Measurements from ENCODE around the gene NHLRC4. TPM values are rescaled to one million over a fixed set of nuclear protein-coding genes. Genes with fewer than 3 reads are reported as not detected.

The NHLRC4 gene
- total and polyA plus RNA-seq, 2 donors (not counting 1 experiment from before 2014, with no cell fraction given), result 2.2 to 4.2 TPM

DNA sequence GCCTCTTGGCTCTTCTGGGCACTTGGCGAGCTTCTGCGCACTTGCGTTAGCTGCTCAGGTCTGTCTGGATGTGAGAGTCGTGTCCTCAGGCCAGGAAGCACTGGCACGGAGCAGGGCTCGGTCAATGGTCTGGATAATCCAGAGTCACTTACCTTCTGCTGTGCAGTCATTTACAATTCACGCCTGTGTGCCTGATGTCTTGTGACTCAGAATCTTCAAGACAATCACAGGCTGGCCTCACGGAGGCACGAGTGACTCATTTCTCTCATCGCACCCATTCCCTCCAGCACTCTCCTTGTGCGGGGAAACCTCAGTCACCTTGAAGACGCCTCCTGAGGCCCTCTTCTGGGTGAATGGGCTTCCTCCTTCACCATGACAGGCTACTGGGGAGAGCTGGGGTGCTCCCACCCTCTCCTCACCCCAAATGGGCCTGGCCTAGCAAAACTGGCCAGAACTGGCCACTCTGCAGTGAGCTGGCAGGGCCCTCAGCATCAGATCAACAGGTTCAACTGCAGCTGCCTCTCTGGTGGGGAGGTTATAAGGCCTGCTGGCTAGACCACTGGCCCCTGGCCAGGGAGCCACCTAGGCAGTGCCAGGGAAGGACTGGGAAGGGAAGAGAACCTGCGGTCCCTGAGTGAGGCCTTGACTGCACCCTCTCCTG is 41.2 kb upstream of the NHLRC4 start:
- Histone ChIP-seq H3K27me3 (replicated peaks in 1 of 4; ENCODE audit: control extremely low read depth in 1 of 4, control insufficient read depth in 3 of 4, insufficient read depth in 4 of 4, low read length in 3 of 4) (no peaks in the 10 kb centered on the region), H3K9me3 (ENCODE audit: control extremely low read depth in 1 of 3, control insufficient read depth in 2 of 3, insufficient read depth in 1 of 3, low read length in 2 of 3) (peaks cover 0 to 2% (median 0%) of the 10 kb centered on the region in 3 donors), H3K36me3 (replicated peaks in 1 of 2; ENCODE audit: control extremely low read depth in 1 of 2, control insufficient read depth in 1 of 2, extremely low read depth in 1 of 2, insufficient read depth in 2 of 2, low read length in 1 of 2) (no peaks in the 10 kb centered on the region), H3K4me3 (ENCODE audit: control extremely low read depth in 1 of 5, extremely low read depth in 1 of 5, insufficient read depth in 1 of 5, low read depth in 2 of 5, low read length in 4 of 5) (no peak overlapping the region), H3K4me1 (ENCODE audit: control insufficient read depth in 2 of 2, insufficient read depth in 2 of 2, low read length in 2 of 2) (peaks cover 25 to 47% of the 10 kb centered on the region in 2 donors), H3K79me2 (ENCODE audit: control insufficient read depth, insufficient read depth, low read length) (peaks cover 37% of the 10 kb centered on the region), H4K20me1 (ENCODE audit: control insufficient read depth, insufficient read depth, low read length, poor library complexity, severe bottlenecking) (peaks cover 44% of the 10 kb centered on the region), H3K27ac (ENCODE audit: low read length in 2 of 2) (peak overlapping the region in 1 of 2 donors; percentile 33), H3K4me2 (replicated peaks; ENCODE audit: low read depth, low read length, poor library complexity, severe bottlenecking) (peak overlapping the region; percentile 98), H2AFZ (ENCODE audit: insufficient read depth, low read depth, low read length, poor library complexity, severe bottlenecking) (no peak overlapping the region), H3K9ac (ENCODE audit: low read length) (no peak overlapping the region)
- no peak for TF ChIP-seq EZH2 (IDR thresholded peaks at IDR 0.05; ENCODE audit: borderline replicate concordance, insufficient read depth, low read depth, low read length, poor library complexity, severe bottlenecking)
- TF ChIP-seq, protein P1, sequence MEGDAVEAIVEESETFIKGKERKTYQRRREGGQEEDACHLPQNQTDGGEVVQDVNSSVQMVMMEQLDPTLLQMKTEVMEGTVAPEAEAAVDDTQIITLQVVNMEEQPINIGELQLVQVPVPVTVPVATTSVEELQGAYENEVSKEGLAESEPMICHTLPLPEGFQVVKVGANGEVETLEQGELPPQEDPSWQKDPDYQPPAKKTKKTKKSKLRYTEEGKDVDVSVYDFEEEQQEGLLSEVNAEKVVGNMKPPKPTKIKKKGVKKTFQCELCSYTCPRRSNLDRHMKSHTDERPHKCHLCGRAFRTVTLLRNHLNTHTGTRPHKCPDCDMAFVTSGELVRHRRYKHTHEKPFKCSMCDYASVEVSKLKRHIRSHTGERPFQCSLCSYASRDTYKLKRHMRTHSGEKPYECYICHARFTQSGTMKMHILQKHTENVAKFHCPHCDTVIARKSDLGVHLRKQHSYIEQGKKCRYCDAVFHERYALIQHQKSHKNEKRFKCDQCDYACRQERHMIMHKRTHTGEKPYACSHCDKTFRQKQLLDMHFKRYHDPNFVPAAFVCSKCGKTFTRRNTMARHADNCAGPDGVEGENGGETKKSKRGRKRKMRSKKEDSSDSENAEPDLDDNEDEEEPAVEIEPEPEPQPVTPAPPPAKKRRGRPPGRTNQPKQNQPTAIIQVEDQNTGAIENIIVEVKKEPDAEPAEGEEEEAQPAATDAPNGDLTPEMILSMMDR (IDR thresholded peaks at IDR 0.05), result no peak
- intact Hi-C loops (cut with micrococcal nuclease), result loop anchor here (2.0 to 5.0 kb wide), 3 partner anchors 43 to 173 kb away; partner anchors contain the start of genes AXIN1, PGAP6 and PIGQ
- H3K27me3 Mint-ChIP-seq, result no peaks in the 10 kb centered on the region
- H3K4me3 Mint-ChIP-seq, result peak overlapping the region; percentile 89
- POLR2A ChIA-PET, result interaction anchor here (1.2 kb wide), 1 partner anchor 155 kb away, joined by 3 read pairs; the partner anchor contains the start of gene STUB1
- H3K9me3 Mint-ChIP-seq (ENCODE audit: insufficient read depth), result no peaks in the 10 kb centered on the region
- H3K4me1 Mint-ChIP-seq, result peaks cover 36% of the 10 kb centered on the region
- CTCF ChIA-PET, result no interaction called here
- WGBS (ENCODE audit: insufficient coverage), result 72% methylated on average over 13 of the region's 13 CpGs
- peak overlapping the region; percentile 89 for H3K27ac Mint-ChIP-seq
- ATAC-seq (ENCODE audit: low read depth) (no peak), DNase-seq (peak; percentile 41)
